Ishikawa (cell line): ENCODE data around the gene DSTYK.

Source experiments
- CEBPB ChIP-seq: IDR thresholded peaks from 2 replicates; pipeline ENCODE4 v1.6.1; 2012
- CREB1 ChIP-seq: IDR thresholded peaks from 2 replicates; pipeline ENCODE4 v1.6.1; 2012; ENCODE audit warnings: low read depth
- EGR1 ChIP-seq: IDR thresholded peaks from 2 replicates; pipeline ENCODE4 v1.6.1; 2012
- EP300 ChIP-seq: IDR thresholded peaks from 2 replicates; pipeline ENCODE4 v1.6.1; 2012; ENCODE audit warnings: borderline replicate concordance
- FOXM1 ChIP-seq: IDR thresholded peaks from 2 replicates; pipeline ENCODE4 v1.6.1; 2012; ENCODE audit warnings: low read depth, borderline replicate concordance
- NFIC ChIP-seq: IDR thresholded peaks from 2 replicates; pipeline ENCODE4 v1.6.1; 2012
- RAD21 ChIP-seq: IDR thresholded peaks from 2 replicates; pipeline ENCODE4 v1.6.1; 2012; ENCODE audit warnings: low read depth
- TAF1 ChIP-seq: IDR thresholded peaks from 2 replicates; pipeline ENCODE4 v1.6.1; 2012; ENCODE audit warnings: low read depth, mild to moderate bottlenecking
- TCF12 ChIP-seq: IDR thresholded peaks from 2 replicates; pipeline ENCODE4 v1.6.1; 2012; ENCODE audit warnings: low read depth
- TEAD4 ChIP-seq: IDR thresholded peaks from 2 replicates; pipeline ENCODE4 v1.6.1; 2012
- YY1 ChIP-seq: IDR thresholded peaks from 2 replicates; pipeline ENCODE4 v1.6.1; 2012; ENCODE audit warnings: low read depth
- ZBTB7A ChIP-seq: IDR thresholded peaks from 2 replicates; pipeline ENCODE4 v1.6.1; 2012; ENCODE audit warnings: low read depth
- TF ChIP-seq, protein P1 (sequence below): IDR thresholded peaks from 2 replicates; pipeline ENCODE4 v1.6.1; 2012
- TF ChIP-seq, protein P2 (sequence below): IDR thresholded peaks from 2 replicates; pipeline ENCODE4 v1.6.1; 2012
- TF ChIP-seq, protein P3 (sequence below): IDR thresholded peaks from 2 replicates; pipeline ENCODE4 v1.6.1; 2012; ENCODE audit warnings: low read depth, mild to moderate bottlenecking

Gene DSTYK

DNA sequence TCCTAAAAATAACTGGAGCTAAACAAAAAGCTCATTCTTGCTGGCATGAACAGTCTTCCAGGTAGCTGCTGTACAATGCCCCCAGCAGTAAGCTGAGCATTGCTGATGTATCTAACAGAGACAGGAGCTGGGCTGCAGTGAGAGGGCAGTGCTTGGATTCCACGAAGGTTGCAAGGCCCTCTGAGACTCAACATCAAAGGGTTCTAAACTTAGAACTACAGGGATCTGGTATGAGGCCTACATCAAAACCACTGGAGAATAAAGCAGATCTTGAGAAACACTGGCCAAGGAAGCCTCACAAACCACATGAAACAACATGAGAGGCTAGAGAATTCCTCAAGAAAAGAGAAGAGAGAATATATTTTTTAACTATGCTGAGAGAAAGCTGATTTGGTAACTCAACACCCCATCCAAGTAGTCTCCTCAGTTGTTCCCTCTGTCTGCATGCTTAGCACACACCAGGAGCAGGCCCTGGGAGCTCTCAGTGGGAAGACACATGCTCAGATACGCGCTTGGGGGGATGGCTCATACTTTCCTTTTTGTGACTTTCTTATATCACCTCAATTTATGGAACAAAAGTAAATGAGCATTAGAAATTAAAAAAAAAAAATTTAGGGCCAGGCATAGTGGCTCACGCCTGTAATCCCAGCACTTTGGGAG is 27.7 kb downstream of the DSTYK start:
- no peak for TF ChIP-seq CREB1
- no peak for TF ChIP-seq CEBPB
- TF ChIP-seq NFIC, result no peak
- TF ChIP-seq TEAD4, result no peak
- no peak for TF ChIP-seq RAD21
- no peak for TF ChIP-seq EP300
- TF ChIP-seq FOXM1, result no peak
- TF ChIP-seq ZBTB7A, result no peak
- TF ChIP-seq TAF1, result no peak
- TF ChIP-seq, protein P1, sequence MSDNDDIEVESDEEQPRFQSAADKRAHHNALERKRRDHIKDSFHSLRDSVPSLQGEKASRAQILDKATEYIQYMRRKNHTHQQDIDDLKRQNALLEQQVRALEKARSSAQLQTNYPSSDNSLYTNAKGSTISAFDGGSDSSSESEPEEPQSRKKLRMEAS, result no peak
- TF ChIP-seq, protein P2, sequence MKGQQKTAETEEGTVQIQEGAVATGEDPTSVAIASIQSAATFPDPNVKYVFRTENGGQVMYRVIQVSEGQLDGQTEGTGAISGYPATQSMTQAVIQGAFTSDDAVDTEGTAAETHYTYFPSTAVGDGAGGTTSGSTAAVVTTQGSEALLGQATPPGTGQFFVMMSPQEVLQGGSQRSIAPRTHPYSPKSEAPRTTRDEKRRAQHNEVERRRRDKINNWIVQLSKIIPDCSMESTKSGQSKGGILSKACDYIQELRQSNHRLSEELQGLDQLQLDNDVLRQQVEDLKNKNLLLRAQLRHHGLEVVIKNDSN, result no peak
- TF ChIP-seq, protein P3, sequence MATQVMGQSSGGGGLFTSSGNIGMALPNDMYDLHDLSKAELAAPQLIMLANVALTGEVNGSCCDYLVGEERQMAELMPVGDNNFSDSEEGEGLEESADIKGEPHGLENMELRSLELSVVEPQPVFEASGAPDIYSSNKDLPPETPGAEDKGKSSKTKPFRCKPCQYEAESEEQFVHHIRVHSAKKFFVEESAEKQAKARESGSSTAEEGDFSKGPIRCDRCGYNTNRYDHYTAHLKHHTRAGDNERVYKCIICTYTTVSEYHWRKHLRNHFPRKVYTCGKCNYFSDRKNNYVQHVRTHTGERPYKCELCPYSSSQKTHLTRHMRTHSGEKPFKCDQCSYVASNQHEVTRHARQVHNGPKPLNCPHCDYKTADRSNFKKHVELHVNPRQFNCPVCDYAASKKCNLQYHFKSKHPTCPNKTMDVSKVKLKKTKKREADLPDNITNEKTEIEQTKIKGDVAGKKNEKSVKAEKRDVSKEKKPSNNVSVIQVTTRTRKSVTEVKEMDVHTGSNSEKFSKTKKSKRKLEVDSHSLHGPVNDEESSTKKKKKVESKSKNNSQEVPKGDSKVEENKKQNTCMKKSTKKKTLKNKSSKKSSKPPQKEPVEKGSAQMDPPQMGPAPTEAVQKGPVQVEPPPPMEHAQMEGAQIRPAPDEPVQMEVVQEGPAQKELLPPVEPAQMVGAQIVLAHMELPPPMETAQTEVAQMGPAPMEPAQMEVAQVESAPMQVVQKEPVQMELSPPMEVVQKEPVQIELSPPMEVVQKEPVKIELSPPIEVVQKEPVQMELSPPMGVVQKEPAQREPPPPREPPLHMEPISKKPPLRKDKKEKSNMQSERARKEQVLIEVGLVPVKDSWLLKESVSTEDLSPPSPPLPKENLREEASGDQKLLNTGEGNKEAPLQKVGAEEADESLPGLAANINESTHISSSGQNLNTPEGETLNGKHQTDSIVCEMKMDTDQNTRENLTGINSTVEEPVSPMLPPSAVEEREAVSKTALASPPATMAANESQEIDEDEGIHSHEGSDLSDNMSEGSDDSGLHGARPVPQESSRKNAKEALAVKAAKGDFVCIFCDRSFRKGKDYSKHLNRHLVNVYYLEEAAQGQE, result no peak
- TF ChIP-seq YY1, result no peak
- TF ChIP-seq EGR1, result no peak
- no peak for TF ChIP-seq TCF12

DNA sequence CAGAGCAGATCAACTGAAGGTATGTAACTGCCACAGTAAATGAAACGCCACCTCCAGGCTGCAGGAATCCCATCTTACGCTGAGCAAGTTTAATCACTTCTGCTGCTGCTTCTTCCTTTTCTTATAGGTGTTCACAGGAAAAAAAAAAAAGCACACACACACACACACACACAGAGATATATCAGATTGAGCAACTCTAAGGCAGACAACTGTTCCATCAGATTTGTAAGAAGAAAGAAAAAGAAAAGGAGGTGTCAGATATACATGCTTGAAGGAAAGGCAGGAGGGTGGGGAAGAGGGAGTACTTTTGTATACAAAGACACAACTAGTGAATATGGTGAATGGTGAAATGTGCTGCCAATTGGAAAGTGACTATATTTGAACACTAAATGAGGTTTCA is 28.6 kb downstream of the DSTYK start:
- TF ChIP-seq, protein P1, result no peak

DNA sequence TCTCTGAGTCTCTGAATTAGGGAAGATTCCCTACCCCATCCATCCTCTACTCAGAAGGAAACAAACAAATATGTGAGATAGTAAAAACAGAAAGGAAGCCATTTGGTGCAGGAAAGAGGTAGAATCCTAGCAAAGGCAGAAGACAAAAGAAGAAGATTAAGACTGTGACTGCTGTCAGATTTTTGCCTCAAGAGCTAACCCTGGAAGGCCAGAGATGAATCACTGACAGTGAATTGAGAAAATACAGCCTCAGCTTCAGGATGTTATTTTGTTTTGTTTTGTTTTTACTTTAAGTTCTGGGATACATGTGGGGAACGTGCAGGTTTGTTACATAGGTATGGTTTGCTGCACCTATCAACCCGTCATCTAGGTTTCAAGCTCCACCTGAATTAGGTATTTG is 31.7 kb downstream of the DSTYK start:
- TF ChIP-seq ZBTB7A, result no peak
- TF ChIP-seq, protein P2, result no peak
- TF ChIP-seq YY1, result no peak
- TF ChIP-seq, protein P3, result no peak
- TF ChIP-seq FOXM1, result no peak
- TF ChIP-seq TAF1, result no peak
- no peak for TF ChIP-seq RAD21
- TF ChIP-seq TEAD4, result no peak
- no peak for TF ChIP-seq EGR1
- no peak for TF ChIP-seq EP300
- no peak for TF ChIP-seq TCF12
- no peak for TF ChIP-seq CREB1

DNA sequence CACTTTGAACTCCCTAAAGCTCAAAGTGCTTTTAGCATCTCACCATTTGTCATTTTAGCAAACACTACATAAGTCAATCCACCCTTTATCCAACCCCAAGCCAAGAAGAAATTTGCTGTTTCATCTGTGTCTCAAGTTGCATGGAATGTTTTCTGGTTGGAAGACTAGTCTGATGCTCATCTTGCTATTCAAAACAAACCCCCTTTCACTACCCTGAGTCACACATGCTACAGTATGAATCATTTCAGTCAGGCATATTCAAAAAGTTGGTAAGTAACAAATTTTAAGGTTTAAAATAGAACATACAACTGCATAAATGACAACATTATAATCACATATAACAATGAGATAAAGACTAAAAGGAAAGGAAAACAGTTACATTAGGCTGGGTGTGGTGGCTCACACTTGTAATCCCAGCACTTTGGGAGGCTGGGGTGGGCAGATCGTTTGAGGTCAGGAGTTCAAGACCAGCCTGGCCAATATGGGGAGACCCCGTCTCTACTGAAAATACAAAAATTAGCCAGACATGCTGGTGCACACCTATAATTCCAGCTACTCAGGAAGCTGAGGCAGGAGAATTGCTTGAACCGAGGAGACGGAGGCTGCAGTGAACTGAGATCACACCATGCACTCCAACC is 38.7 kb downstream of the DSTYK start:
- TF ChIP-seq CREB1 (no peak), EP300 (no peak)

DNA sequence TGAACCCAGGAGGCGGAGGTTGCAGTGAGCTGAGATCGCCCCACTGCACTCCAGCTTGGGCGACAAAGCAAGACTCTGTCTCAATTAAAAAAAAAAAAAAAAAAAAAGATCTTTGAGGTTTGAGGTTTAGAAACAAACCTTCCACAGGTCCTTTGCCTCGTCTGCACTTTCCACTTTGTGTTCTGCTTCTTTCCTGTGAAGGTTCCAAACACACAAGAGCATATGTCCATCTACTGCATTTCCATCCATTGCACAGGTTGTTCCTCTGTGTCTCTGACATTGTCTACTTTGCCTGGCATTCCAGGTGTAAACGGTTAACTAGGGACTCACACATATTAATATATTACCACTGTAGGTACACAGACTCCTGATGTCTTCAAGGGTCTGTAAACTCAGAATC is 40.1 kb downstream of the DSTYK start:
- TF ChIP-seq FOXM1 (no peak), TCF12 (no peak), NFIC (no peak), RAD21 (no peak), EGR1 (no peak), YY1 (no peak), ZBTB7A (no peak), EP300 (no peak), CEBPB (no peak)
- TF ChIP-seq, protein P3, result no peak
- TF ChIP-seq, protein P2, result no peak
- TF ChIP-seq, protein P1, result no peak
